ENCODE results near the gene PAPSS1.
"Not testable (repeated sequence)": the region's sequence is repeated elsewhere in the genome, so short reads cannot be mapped to it uniquely, and the experiment has no call there.

The PAPSS1 gene

GRCh38 chr4:107725281-107725859, 5.3 kb upstream of the PAPSS1 start:
- H3K9me3 Mint-ChIP-seq, result no peaks in the 10 kb centered on the region
- H3K4me3 Mint-ChIP-seq, result no peak overlapping the region
- H3K36me3 Mint-ChIP-seq (ENCODE audit: low read depth), result no peaks in the 10 kb centered on the region
- H3K4me1 Mint-ChIP-seq, result peaks cover 23% of the 10 kb centered on the region
- no peak overlapping the region for H3K27ac Mint-ChIP-seq
- TF ChIP-seq CTCF (IDR thresholded peaks at IDR 0.05; ENCODE audit: unreplicated experiment in 3 of 3), result no peak
- H3K27me3 Mint-ChIP-seq (ENCODE audit: low read depth), result peaks cover 15% of the 10 kb centered on the region

DNA sequence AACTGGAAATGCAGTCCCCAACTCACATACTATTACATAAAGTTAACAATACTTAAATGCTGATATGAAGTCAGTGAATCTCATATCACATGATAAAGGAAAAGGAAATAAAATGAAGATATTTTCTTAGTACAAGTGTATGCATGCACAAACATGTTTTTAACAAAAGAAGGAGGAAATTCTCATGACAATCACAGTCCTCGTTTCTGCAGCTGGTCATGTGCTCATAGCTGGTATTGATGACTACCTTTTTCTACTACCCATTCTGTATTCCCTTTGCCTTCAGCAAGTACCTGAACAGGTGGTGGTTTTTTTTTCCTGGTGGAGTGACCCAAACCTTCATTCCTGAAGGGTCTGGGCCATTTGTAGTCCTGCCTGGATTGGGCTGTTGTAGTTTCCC, 3.3 kb upstream of the PAPSS1 start:
- Mint-ChIP-seq H3K4me1 (peaks cover 37% of the 10 kb centered on the region), H3K4me3 (peak overlapping the region; percentile 10 to 66 (median 48)), H3K27me3 (ENCODE audit: low read depth) (peaks cover 12% of the 10 kb centered on the region)
- not testable (repeated sequence) for H3K27ac Mint-ChIP-seq; H3K9me3 Mint-ChIP-seq; H3K36me3 Mint-ChIP-seq (ENCODE audit: low read depth)

DNA sequence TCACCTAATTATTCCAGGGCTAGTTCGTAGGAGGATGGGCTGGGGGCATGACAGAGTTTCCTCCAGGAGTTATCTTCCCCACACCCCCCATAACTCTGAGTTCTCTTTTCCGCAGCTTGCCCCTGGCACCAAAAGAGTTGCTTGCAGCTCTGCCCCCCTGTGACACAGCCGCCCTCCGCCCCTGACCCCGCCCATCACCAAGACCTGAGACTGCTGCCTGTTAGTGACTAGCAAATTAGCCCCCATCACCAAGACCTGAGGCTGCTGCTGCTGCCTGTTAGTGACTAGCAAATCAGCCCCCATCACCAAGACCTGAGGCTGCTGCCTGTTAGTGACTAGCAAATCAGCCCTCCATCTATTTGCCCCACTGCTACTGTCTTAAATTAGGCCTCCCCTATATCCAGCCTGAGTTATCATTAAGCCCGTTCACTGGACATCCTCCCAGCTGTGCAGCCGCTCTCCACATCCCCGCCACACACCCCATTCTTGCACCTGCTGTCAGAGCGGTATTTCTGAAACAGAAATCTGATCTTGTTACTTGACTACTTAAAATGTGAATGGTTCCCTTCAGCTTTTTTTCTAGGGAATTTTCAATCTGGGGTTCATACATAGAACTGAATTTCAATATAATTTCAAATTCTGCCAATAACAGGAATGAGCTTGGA, 1.5 kb upstream of the PAPSS1 start:
- Mint-ChIP-seq H3K36me3 (ENCODE audit: low read depth) (peaks cover 8% of the 10 kb centered on the region), H3K27ac (peak overlapping the region; percentile 97 to 99 (median 98)), H3K4me3 (peak overlapping the region; percentile 93 to 99 (median 99)), H3K9me3 (no peaks in the 10 kb centered on the region), H3K27me3 (ENCODE audit: low read depth) (peaks cover 12% of the 10 kb centered on the region), H3K4me1 (peaks cover 49% of the 10 kb centered on the region)
- TF ChIP-seq CTCF (IDR thresholded peaks at IDR 0.05; ENCODE audit: unreplicated experiment in 3 of 3), result no peak

- Mint-ChIP-seq H3K36me3 (ENCODE audit: low read depth) (peaks cover 20% of the 10 kb centered on the region), H3K27ac (peak overlapping the region; percentile 85 to 98 (median 97)), H3K27me3 (ENCODE audit: low read depth) (peaks cover 12% of the 10 kb centered on the region), H3K4me3 (peak overlapping the region; percentile 93 to 99 (median 99)), H3K9me3 (no peaks in the 10 kb centered on the region), H3K4me1 (peaks cover 49% of the 10 kb centered on the region)
- TF ChIP-seq CTCF (IDR thresholded peaks at IDR 0.05; ENCODE audit: unreplicated experiment in 3 of 3), result no peak
These were observed 670 bp downstream of the PAPSS1 start for GRCh38 chr4:107719207-107719921.

- Mint-ChIP-seq H3K27me3 (ENCODE audit: low read depth) (peaks cover 12% of the 10 kb centered on the region), H3K27ac (peak overlapping the region; percentile 85 to 98 (median 97)), H3K4me1 (peaks cover 55% of the 10 kb centered on the region), H3K4me3 (peak overlapping the region; percentile 93 to 99 (median 99)), H3K36me3 (ENCODE audit: low read depth) (peaks cover 26% of the 10 kb centered on the region), H3K9me3 (no peaks in the 10 kb centered on the region)
- no peak for TF ChIP-seq CTCF (IDR thresholded peaks at IDR 0.05; ENCODE audit: unreplicated experiment in 3 of 3)
These were observed 1.6 kb downstream of the PAPSS1 start for GRCh38 chr4:107718351-107718965.

DNA sequence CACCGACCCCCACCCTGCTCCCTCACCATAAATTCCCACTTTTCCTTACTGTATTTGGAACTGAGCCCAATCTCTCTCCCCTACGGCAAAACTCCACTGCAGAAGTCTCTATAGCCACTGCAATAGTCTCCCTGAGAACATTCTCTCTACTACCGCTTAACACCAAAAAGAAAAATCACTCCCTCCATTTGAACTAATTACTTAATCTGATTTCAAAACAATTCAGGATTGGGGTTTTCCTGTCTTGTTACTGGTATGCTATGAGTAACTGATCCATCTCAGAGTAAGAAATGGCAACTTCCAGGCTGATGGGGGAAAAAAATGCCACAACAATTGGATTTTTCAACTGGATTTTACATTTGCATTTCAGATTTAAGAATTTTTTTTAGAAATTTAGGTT, 5.8 kb downstream of the PAPSS1 start:
- Mint-ChIP-seq H3K4me1 (peaks cover 38% of the 10 kb centered on the region), H3K36me3 (ENCODE audit: low read depth) (peaks cover 49% of the 10 kb centered on the region), H3K9me3 (peaks cover 10% of the 10 kb centered on the region), H3K27me3 (ENCODE audit: low read depth) (no peaks in the 10 kb centered on the region), H3K4me3 (no peak overlapping the region), H3K27ac (peak overlapping the region; percentile 21 to 70 (median 31))
- no peak for TF ChIP-seq CTCF (IDR thresholded peaks at IDR 0.05; ENCODE audit: unreplicated experiment in 3 of 3)
